ENCODE results near the gene PRKAG1.

The PRKAG1 gene

DNA sequence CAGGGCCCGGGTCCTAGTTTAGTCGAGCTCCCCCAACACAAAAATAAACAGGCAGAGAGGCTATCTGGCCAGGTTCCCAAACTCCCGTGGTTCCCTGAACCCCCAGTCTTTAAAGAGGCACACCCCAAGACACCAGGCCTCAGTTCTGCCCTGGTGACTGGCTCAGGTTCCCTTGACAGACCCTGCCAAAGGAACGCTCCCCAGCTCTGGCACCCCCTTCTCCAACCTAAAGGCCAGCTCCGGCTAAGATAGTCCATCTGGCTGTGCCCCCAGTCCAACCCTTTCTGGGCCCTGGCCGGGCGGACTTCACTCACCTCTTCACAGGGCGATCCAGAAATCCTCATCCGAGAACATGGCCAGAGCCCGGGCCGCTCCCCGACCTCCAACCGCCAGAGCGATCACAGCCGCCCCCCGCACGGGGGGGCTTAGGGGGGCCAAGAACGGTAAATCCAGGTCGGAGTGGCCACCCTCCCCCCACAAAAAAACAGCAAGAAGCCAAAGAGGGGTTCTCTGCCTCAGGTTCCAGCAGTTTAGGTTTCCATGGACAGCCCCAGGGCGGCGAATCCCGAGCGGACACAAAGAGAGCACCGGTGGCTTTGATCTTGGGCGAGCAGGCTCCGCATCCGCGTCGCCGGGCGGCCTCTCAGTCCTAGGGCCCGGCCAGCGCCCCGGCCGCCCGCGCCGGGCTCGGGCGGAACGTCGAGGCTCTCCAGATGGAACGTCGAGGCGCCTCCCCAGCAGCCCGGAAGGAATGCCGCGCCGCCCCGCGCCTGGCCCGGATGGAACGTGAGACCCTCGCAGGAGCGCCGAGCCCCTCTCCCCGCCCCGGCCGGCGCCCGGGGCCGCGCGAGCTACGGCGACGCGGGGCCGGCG, 41.0 kb upstream of the PRKAG1 start:
- TF ChIP-seq, protein P1, sequence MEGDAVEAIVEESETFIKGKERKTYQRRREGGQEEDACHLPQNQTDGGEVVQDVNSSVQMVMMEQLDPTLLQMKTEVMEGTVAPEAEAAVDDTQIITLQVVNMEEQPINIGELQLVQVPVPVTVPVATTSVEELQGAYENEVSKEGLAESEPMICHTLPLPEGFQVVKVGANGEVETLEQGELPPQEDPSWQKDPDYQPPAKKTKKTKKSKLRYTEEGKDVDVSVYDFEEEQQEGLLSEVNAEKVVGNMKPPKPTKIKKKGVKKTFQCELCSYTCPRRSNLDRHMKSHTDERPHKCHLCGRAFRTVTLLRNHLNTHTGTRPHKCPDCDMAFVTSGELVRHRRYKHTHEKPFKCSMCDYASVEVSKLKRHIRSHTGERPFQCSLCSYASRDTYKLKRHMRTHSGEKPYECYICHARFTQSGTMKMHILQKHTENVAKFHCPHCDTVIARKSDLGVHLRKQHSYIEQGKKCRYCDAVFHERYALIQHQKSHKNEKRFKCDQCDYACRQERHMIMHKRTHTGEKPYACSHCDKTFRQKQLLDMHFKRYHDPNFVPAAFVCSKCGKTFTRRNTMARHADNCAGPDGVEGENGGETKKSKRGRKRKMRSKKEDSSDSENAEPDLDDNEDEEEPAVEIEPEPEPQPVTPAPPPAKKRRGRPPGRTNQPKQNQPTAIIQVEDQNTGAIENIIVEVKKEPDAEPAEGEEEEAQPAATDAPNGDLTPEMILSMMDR (IDR thresholded peaks at IDR 0.05; ENCODE audit: insufficient read depth, low read depth, low read length, missing control alignments): no peak
- peak; percentile 40 for DNase-seq (ENCODE audit: low read depth)
- H3K4me3 ChIP-seq (ENCODE audit: low read depth, low read length): peak overlapping the region; percentile 72

DNA sequence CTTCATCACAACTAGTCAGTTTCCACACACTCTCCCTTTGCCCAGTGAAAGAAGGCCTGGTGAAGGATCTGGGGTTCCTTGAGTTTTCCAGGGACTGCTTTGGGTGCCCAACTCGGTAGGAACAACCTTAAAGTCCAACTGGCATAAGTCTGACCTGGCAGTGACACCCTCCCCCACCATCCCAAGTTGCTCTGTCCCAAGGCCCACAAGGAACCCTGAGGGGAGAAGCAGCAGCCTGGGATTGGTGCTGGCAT, 40.4 kb upstream of the PRKAG1 start:
- TF ChIP-seq, protein P1 (IDR thresholded peaks at IDR 0.05; ENCODE audit: insufficient read depth, low read depth, low read length, missing control alignments): no peak
- DNase-seq (ENCODE audit: low read depth): no peak
- H3K4me3 ChIP-seq (ENCODE audit: low read depth, low read length): peak overlapping the region; percentile 72

DNA sequence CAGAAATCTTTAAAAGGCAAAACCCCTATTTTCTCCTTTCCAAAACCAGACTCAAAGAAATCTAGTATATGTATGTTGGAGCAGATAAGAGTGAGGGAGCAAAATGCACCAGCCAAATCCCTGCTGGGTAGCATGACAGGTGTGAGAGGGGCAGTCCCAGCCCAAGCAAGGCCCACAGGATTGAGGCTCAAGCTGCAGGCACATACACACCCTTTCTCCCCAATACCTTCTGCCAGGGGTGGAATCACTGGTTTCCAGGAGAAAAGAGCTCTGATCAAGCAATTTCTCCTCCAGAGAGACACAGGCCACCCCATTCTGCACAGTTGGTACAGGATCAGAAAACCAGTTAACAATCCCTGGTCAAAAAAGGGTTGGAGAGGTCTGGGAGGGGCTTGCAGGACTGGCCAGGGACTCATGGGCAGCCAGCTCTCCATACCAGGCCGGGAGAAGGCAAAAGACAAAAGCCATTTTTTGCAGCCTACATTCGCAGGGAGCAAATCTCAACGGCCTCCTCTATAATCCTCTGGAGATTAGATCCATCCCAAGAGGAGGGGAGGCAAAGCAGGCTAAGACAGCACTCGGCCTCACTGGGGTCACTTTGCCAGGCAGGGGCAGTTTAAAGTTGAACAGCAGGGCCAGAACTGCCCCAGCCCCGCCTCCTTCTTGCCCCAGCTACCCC, 39.9 kb upstream of the PRKAG1 start:
- H3K4me3 ChIP-seq (ENCODE audit: low read depth, low read length): peak overlapping the region; percentile 72
- TF ChIP-seq, protein P1 (IDR thresholded peaks at IDR 0.05; ENCODE audit: insufficient read depth, low read depth, low read length, missing control alignments): no peak
- DNase-seq (ENCODE audit: low read depth): no peak

DNA sequence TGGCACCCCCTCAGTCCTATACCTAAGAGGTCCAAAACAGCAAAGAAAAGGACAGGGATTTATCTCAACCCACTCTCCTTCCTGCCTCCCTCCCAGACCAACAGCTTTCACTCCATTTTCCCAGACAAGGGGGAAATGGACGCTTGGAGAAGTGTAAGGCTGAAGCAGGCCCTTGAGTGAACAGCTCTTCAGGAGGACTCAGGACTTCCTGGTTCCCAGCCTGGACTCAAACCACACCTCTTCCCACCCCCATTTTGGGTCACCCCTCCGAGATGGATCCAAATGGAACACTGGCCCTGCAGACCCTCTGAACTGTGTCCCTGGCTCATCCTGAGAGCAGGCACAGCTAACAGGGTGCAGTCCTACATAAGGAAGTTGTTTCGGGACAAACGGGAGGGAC, 39.3 kb upstream of the PRKAG1 start:
- DNase-seq (ENCODE audit: low read depth): no peak
- TF ChIP-seq, protein P1 (IDR thresholded peaks at IDR 0.05; ENCODE audit: insufficient read depth, low read depth, low read length, missing control alignments): no peak
- peak overlapping the region; percentile 72 for H3K4me3 ChIP-seq (ENCODE audit: low read depth, low read length)

DNA sequence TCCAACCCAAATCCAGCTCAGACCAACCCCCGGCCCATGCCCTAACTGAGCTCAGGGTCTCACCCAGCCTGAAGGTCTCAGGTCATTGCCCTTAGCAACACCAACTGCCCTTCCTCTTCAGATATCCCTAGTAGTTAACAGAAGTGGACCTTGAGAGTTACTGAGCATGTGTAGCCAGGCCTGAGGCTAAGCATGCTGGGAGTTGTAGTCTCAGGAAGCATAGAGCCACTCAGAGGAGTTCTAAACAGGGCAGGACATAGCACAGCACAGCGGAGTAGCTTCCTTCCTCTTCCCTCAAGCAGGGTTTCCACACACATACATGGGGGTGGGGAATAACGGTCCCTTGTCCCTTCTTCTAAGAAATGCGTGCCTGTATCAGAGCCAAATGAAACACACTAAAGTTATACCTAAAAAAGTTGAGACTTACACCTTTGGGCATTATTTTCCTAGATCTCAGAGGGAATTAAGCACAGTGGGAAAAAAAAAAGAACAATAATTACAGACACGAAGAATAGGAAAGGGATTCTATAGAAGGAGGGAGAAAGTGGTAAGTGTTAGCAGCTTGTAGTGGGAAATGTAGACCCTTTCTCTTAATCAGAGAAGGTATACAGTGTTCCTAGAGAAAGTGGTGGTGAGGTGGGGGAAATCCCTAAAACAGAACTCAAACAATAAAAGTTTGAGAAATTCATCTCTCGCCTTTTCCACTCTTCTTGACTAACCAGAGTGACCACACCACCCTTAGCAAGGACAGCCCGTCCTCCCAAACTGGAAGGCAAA, 37.6 kb upstream of the PRKAG1 start:
- DNase-seq (ENCODE audit: low read depth): peak; percentile 86
- H3K4me3 ChIP-seq (ENCODE audit: low read depth, low read length): peak overlapping the region; percentile 72

DNA sequence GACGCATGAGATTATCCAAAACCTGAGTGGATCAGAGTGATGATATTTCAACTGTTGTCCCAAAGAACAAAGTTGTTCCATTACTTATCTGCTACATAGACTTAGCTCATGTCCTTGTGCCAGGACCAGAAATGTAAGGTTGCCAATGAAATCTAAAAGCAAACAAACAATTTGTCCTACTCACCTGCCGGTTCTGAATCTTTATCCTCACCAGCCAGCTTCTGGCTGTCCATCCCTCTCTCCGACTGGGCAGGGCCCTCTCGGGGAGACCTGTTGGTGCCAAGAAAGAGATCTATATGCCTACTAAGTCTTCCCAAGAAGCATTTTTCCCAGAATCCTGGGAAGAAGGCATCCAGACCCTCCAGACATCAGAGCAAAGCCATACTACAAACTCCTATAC, 36.5 kb upstream of the PRKAG1 start:
- TF ChIP-seq, protein P1 (IDR thresholded peaks at IDR 0.05; ENCODE audit: insufficient read depth, low read depth, low read length, missing control alignments): no peak
- DNase-seq (ENCODE audit: low read depth): no peak

More for the DNA sequence above, 37.6 kb upstream of the PRKAG1 start:
- TF ChIP-seq, protein P1 (IDR thresholded peaks at IDR 0.05; ENCODE audit: insufficient read depth, low read depth, low read length, missing control alignments): no peak

More for the DNA sequence above, 36.5 kb upstream of the PRKAG1 start:
- no peak overlapping the region for H3K4me3 ChIP-seq (ENCODE audit: low read depth, low read length)
